Measurements from ENCODE around the gene NID2.

NID2 gene

GRCh38 chr14:52068615-52069306, at the start of gene NID2:
TSS of gene NID2 (minus strand) at chr14:52069059. CDS start at chr14:52068994, 65 bp downstream.
- in situ Hi-C loops (cut with HindIII; ENCODE audit: low sequenced_read_pairs), result no loop called here

- in situ Hi-C loops (cut with HindIII; ENCODE audit: low sequenced_read_pairs), result no loop called here
Observed at GRCh38 chr14:52117111-52117832, 48.4 kb upstream of the NID2 start.

DNA sequence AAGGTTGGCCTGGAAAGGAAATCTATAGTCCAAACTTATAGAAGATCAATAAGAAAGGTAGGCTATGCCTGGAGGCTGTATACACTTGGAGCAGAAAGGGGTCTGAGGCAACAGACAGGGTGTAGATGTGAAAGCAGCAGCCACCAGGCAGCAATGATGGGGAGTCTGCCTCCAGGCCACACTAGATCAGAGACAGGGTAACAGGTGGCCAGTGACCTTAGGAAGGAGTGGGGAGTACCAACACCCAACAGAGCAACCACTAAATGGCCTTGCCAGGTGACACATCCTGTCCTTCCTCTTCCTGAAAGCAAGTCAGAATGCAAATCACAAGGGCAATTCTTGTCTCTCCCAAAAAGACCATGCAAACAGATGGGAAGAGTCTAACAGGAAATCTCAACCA, 46.4 kb upstream of the NID2 start:
- in situ Hi-C loops (cut with HindIII; ENCODE audit: low sequenced_read_pairs), result no loop called here

DNA sequence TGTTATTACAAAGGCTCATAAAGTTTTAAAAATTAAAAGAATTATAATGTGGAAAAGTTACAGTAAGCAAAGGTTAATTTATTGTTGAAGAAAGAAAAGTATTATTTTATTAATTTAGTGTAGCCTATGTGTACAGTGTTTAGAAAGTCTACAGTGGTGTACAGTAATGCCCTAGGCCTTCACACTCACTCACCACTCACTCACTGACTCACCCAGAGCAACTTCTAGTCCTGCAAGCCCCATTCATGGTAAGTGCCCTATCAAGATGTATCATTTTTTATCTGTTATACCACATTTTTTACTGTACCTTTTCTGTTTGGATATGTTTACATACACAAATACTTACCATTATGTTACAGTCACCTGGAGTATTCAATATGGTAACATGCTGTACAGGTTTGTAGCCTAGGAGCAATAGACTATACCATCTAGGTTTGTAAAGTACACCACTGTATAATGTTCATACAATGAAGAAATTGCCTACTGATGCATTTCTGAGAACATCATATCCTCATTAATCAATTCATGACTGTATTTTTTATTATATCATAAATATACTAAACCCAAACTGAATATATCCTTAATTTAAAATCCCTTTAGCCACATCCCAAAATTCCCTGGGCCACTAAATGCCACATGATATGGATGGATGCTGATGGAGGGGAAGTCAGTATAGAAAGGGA, 43.6 kb upstream of the NID2 start:
- in situ Hi-C loops (cut with HindIII; ENCODE audit: low sequenced_read_pairs), result no loop called here

- in situ Hi-C loops (cut with HindIII; ENCODE audit: low sequenced_read_pairs), result no loop called here
Observed at GRCh38 chr14:52111583-52111982, 42.7 kb upstream of the NID2 start.

DNA sequence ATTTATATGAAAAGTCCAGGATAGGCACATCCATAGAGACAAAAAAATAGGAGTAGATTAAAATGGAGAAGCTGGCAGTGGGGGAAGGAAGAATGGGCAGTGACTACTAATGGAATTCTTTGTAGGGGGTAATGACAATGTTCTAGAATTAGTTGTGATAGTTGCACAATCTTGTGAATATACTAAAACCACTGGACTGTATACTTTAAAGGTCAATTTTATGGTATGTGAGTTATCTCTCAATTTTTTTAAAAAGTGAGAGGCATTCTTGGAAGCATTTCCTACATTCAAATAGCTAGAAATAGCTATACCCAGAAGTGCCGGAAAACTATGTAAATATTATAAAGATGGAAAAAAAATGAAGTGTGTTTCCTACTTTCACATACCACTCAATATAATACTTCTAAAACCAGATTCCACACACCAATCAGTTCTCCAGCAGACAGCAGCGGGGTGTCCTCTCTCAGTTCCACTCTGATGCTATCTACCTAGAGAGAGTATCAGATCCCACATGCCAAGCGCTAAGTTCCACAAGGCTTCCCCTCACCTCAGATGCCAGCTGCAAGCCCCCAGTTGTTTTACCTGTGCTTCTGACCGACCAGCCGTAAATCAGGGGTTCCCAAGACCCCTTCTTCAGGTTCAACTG, 41.7 kb upstream of the NID2 start:
- in situ Hi-C loops (cut with HindIII; ENCODE audit: low sequenced_read_pairs), result no loop called here

- in situ Hi-C loops (cut with HindIII; ENCODE audit: low sequenced_read_pairs), result no loop called here
Observed at GRCh38 chr14:52108823-52109222, 40.0 kb upstream of the NID2 start.

GRCh38 chr14:52106840-52107239, 38.0 kb upstream of the NID2 start:
- in situ Hi-C loops (cut with HindIII; ENCODE audit: low sequenced_read_pairs), result no loop called here

GRCh38 chr14:52103416-52103815, 34.6 kb upstream of the NID2 start:
- in situ Hi-C loops (cut with HindIII; ENCODE audit: low sequenced_read_pairs), result no loop called here

DNA sequence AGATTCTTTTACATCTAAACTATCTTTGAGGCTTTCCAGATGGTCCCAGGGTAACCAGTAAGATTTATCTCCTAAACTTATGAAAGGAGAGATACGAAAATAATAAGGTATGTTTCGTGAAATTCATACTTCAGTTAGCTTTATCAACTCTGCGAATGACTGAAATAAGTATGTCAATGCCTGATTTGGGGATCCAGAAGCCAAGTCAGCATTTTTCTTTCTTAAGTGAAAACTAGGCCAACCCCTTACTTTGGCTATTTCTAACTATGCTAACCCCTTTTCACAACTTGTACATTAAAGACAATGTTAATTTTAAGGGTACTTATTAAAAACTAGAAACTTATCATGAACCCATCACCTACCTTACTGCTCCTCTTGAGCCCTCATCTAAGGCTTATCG, 26.9 kb upstream of the NID2 start:
- in situ Hi-C loops (cut with HindIII; ENCODE audit: low sequenced_read_pairs), result loop anchor here (5.0 kb wide), 1 partner anchor 33 kb away; no protein-coding TSS in a partner anchor

DNA sequence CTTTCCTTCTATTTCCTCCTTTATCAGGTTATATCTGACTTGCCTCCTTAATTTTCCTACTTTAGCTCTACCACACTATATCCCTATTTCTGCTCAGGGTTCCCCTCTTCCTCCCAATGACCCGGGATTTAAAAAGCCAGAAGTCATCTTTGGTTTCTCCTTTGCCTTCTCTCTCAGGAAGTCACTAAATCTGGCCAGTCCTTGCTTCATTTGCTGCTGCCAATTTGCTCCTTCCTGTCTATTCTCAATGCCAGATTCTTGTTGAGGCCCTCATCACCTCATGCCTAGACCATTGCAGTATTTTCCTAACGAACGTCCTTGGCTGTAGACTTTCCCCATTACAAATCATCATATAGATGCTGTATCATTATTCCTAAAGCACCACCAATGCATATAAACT, 26.5 kb upstream of the NID2 start:
- in situ Hi-C loops (cut with HindIII; ENCODE audit: low sequenced_read_pairs), result loop anchor here (5.0 kb wide), 1 partner anchor 33 kb away; no protein-coding TSS in a partner anchor

GRCh38 chr14:52094546-52095271, 25.9 kb upstream of the NID2 start:
- in situ Hi-C loops (cut with HindIII; ENCODE audit: low sequenced_read_pairs), result loop anchor here (5.0 kb wide), 1 partner anchor 32 kb away; no protein-coding TSS in a partner anchor

- in situ Hi-C loops (cut with HindIII; ENCODE audit: low sequenced_read_pairs), result no loop called here
Observed at GRCh38 chr14:52091928-52092327, 23.1 kb upstream of the NID2 start.

DNA sequence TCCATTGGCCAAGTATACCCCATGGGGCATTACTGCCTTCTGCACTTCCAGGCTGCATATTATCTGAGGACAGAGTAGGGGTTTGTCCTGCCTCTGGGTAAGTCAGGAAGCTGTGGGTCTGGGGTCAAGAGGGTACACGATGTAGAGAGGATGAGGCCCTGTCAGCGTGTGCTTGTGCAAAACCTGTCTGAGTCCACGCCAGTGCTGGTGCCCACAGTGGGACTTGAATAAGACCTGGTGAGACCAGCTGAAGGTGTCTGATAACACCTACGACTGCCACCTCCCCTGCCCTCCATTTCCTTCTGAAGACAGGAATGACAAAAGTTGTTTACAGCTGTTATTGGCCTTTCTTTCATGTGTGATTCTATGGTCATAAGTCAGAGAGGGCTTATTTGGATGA, 22.1 kb upstream of the NID2 start:
- in situ Hi-C loops (cut with HindIII; ENCODE audit: low sequenced_read_pairs), result no loop called here

GRCh38 chr14:52089218-52089617, 20.4 kb upstream of the NID2 start:
- in situ Hi-C loops (cut with HindIII; ENCODE audit: low sequenced_read_pairs), result no loop called here

GRCh38 chr14:52086711-52087110, 17.9 kb upstream of the NID2 start:
- in situ Hi-C loops (cut with HindIII; ENCODE audit: low sequenced_read_pairs), result no loop called here

GRCh38 chr14:52082903-52083302, 14.0 kb upstream of the NID2 start:
- in situ Hi-C loops (cut with HindIII; ENCODE audit: low sequenced_read_pairs), result no loop called here

DNA sequence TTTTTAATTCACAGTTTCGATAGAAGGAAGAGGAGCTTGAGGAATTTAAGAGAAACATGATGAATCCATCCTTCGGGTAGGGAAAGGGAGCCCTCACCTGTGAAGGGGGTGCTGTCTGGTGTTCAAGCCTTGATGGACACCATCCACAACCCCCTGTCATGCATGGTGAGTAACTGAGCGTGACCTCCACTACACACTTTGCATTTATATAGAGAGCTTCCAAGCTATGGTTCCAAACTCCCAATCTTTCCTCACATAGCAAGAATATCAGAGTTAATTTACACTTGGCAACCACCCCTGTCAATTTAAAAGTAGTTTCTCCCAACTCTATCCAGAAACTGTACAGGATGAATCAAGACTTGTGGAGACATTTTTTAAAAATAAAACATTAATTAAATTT, 13.1 kb upstream of the NID2 start:
- in situ Hi-C loops (cut with HindIII; ENCODE audit: low sequenced_read_pairs), result no loop called here

- in situ Hi-C loops (cut with HindIII; ENCODE audit: low sequenced_read_pairs), result no loop called here
Observed at GRCh38 chr14:52080808-52081755, 12.2 kb upstream of the NID2 start.

Data from endothelial cell of hepatic sinusoid (primary cell).